GM15510 (cell line): ENCODE measurements around the gene LENG1.

Experiments
- POLR2A ChIP-seq: IDR thresholded peaks from 3 replicates; pipeline ENCODE4 v1.6.1; 2011; ENCODE audit warnings: borderline replicate concordance; ENCODE audit not compliant: insufficient read length; ENCODE audit errors: extremely low read depth

The LENG1 gene

GRCh38 chr19:54191811-54192453 is 32.4 kb upstream of the LENG1 start:
- no peak for TF ChIP-seq POLR2A

- peak; percentile 71 for TF ChIP-seq POLR2A
These were observed 31.7 kb upstream of the LENG1 start, which contains the start of gene TSEN34 for GRCh38 chr19:54191011-54191810. TSS of gene TSEN34 (plus strand) at chr19:54191308. CDS start at chr19:54191365, 57 bp downstream.

DNA sequence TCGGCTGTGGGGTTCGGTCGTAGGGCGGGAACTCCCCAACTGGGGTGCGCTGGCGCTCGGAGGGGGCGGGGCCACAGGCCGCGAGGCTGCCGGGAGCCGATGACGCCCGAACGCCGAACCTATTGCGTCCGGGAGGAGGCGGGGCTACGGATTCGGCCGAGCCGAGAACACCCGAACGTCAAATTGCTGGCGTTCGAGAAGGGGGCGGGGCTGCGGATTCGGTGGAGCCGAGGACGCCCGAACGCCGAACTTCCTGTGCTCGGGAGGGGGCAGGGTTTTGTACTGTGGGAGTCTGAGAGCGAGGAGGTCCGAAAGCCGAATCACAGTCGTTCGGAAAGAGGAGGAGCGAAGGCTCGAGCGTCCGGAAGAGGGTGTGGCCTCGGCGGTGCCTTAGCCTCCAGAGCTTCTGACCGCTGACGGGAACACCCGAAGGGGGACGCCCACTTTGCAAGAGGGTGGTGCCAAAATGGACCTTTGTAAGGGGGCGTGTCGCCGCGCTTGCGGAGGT is 31.0 kb upstream of the LENG1 start:
- TF ChIP-seq POLR2A: no peak

GRCh38 chr19:54189735-54190502 is 30.4 kb upstream of the LENG1 start:
- TF ChIP-seq POLR2A: peak; percentile 73

DNA sequence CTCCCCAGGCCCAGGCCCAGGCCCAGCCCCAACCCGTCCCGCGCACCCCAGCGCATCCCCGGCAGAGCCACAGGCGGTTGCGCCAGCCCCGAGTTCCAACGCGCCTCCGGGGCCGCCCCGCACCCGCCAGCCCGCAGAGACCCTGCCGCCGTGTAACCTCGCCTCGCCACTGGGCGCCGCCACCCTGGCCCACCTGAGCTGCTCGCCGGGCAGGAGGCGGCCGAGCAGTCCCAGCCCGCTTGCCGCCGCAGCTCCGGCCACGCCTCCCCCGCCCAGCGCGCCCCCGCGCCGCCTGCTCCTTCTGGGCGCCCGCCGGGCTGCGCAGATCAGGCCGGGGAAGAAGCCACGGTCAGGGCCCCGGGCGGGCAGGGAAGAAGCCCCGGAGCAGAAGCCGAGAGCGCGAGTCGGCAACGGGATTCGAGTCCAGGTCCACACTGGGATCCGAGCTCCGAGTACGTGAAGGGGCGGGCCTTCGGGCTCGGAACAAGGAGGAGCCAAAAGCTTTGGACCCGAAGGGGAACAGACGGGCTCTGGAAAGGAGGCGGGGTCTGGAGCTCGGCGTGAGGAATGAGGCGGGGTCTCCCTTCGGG is 29.7 kb upstream of the LENG1 start, which contains the start of gene MBOAT7:
TSS of gene MBOAT7 (minus strand) at position 436 of the 590 bp plus-strand sequence. CDS start 1,072 bp downstream, outside the sequence.
- TF ChIP-seq POLR2A: peak; percentile 63

DNA sequence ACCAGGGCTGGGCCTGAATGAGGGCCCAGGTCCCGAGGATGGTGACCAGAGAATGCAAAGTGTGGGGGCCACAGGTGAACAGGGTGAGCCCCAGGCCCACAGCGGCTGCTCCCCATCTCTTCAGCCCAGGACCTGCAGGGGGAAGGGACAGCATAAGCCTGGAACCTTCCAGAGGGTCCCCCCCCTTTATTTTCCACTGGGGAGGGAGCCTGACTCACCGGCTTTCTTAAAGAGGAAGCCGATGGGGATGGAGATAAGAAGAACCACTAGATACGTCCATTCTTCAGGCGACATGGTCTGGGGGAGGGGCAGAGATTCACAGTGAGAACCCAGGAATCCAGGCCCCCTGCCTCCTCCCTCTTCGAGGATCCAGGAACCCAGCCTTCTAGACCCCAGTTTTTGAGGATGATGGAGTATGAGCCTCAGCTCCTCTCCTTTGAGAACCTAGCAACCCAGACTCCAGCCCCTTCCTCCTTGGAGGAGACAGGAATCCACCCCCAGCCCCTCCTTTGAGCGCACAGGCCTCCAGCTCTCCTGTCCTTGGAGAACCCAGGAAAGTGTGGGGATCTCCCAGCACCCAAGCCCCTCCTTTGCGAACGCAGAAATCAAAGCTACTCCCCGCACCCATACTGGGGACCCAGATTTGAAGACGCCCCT is 28.8 kb upstream of the LENG1 start:
- no peak for TF ChIP-seq POLR2A

- TF ChIP-seq POLR2A: no peak
These were observed 27.4 kb upstream of the LENG1 start for GRCh38 chr19:54186934-54187381.

GRCh38 chr19:54186351-54186750 is 26.8 kb upstream of the LENG1 start:
- no peak for TF ChIP-seq POLR2A

- TF ChIP-seq POLR2A: no peak
These were observed 23.9 kb upstream of the LENG1 start for GRCh38 chr19:54183431-54183830.

GRCh38 chr19:54180691-54181091 is 21.2 kb upstream of the LENG1 start:
- no peak for TF ChIP-seq POLR2A

- no peak for TF ChIP-seq POLR2A
These were observed 20.5 kb upstream of the LENG1 start for GRCh38 chr19:54179921-54180461.

DNA sequence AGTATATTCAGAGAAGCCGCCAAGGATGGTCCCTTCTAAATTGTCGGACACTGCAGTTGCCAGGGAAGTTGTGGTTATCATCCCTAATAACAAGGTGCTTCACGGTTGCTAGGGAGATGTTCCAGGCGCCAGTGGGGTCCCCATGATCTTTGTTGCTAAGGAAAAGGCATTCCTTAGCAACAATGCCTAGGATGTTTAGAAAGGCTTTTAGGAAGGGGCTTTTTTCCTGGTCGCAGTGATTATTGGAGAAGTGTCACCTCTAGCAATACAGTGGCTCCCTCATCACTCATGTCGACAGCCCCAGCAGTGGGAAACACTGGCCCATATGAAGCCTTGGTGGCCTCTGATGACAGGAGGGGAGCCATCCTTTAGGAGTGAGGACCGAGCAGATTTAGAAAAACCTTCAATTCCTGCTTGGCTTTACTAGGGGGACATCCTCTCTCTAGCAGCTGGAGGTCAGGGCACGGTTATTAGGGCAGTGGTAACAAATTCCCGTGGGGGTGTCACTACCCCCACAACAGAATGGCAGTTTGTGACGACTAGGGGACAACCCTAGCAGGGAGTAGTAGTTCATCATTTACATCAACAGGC is 19.8 kb upstream of the LENG1 start:
- no peak for TF ChIP-seq POLR2A

GRCh38 chr19:54178581-54179261 is 19.2 kb upstream of the LENG1 start:
- no peak for TF ChIP-seq POLR2A
